H1 (cell line): Measurements from ENCODE around the gene SIT1. TPM values are rescaled to one million over a fixed set of nuclear protein-coding genes. Genes with fewer than 3 reads are reported as not detected.
A peak's percentile ranks its signal among the peaks of the same experiment; 100 is the strongest.

Experiments
- CTCF ChIA-PET: fragments of 300-600 bp; sonication (Branson Sonifier 250); formaldehyde crosslinking; loops from one replicate; lab custom pipeline; 2021; ENCODE audit not compliant: partially characterized antibody; lab: Charles Lee
- POLR2A ChIA-PET: fragments of 300-600 bp; sonication (Branson Sonifier 250); formaldehyde crosslinking; loops from one replicate; lab custom pipeline; 2021; ENCODE audit warnings: inconsistent platforms; ENCODE audit not compliant: partially characterized antibody; lab: Charles Lee
- DNase-seq, 2 experiments: peaks; one replicate each; pipeline versions ENCODE4 v3.0.0 to v3.0.0-alpha.2; 2010 to 2022; ENCODE audit warnings: low spot score in 2 of 2, low read depth in 1 of 2, mixed read lengths in 1 of 2
- FAIRE-seq: peaks from 2 replicates; lab custom pipeline; 2011; peaks lifted over from hg19 to GRCh38; lab: Jason Lieb, UNC
- H2AFZ ChIP-seq: 2 replicates; pipeline ENCODE4 v1.8.1; 2012; ENCODE audit warnings: low read length, inconsistent platforms
- H2AK5ac ChIP-seq: 2 replicates; pipeline ENCODE4 v1.6.1; 2013; ENCODE audit warnings: low read depth, low read length
- H2BK120ac ChIP-seq: replicated peaks from 2 replicates; pipeline ENCODE3; 2013; ENCODE audit warnings: low read depth, low read length, inconsistent platforms
- H2BK12ac ChIP-seq: 2 replicates; pipeline ENCODE4 v1.6.1; 2013; ENCODE audit warnings: low read depth, low read length
- H2BK15ac ChIP-seq: 2 replicates; pipeline ENCODE4 v1.6.1; 2013; ENCODE audit warnings: low read length
- H2BK20ac ChIP-seq: 2 replicates; pipeline ENCODE4 v1.6.1; 2013; ENCODE audit warnings: low read length
- H2BK5ac ChIP-seq: 2 replicates; pipeline ENCODE4 v1.6.1; 2013; ENCODE audit warnings: low read depth, low read length
- H3K14ac ChIP-seq: 2 replicates; pipeline ENCODE4 v1.6.1; 2013; ENCODE audit warnings: inconsistent platforms; ENCODE audit not compliant: insufficient read length
- H3K18ac ChIP-seq: 2 replicates; pipeline ENCODE4 v1.6.1; 2013; ENCODE audit warnings: low read length; ENCODE audit errors: extremely low read depth
- H3K23ac ChIP-seq: 2 replicates; pipeline ENCODE4 v1.6.1; 2013; ENCODE audit warnings: inconsistent platforms; ENCODE audit not compliant: insufficient read length
- H3K23me2 ChIP-seq: 2 replicates; pipeline ENCODE4 v1.6.1; 2013; ENCODE audit warnings: low read depth, low read length
- H3K27ac ChIP-seq: 2 replicates; pipeline ENCODE4 v1.6.1; 2011; ENCODE audit warnings: low read depth, low read length, inconsistent platforms
- H3K27me3 ChIP-seq, 4 experiments: replicated peaks in 1 of 4; 1 replicate in 1 of 4; 2 replicates in 3 of 4; pipeline versions ENCODE4 v1.6.1 to v1.8.1; 2011 to 2013; ENCODE audit warnings: low read length in 3 of 4, mild to moderate bottlenecking in 3 of 4, inconsistent platforms in 2 of 4, mixed read lengths in 2 of 4, moderate library complexity in 1 of 4; ENCODE audit not compliant: control insufficient read depth in 3 of 4, insufficient read depth in 3 of 4; ENCODE audit errors: extremely low read depth in 1 of 4
- H3K36me3 ChIP-seq, 4 experiments: 2 replicates each; pipeline versions ENCODE4 v1.6.1 to v1.8.1; 2011 to 2013; ENCODE audit warnings: mild to moderate bottlenecking in 4 of 4, low read length in 3 of 4, moderate library complexity in 2 of 4, control low read depth in 1 of 4, inconsistent platforms in 1 of 4; ENCODE audit not compliant: insufficient read depth in 4 of 4, control insufficient read depth in 2 of 4
- H3K4ac ChIP-seq: replicated peaks from 2 replicates; pipeline ENCODE3; 2013; ENCODE audit warnings: low read length, low read depth, mixed read lengths, inconsistent platforms; ENCODE audit not compliant: insufficient read length
- H3K4me1 ChIP-seq, 4 experiments: replicated peaks in 1 of 4; 1 replicate in 1 of 4; 2 replicates in 3 of 4; pipeline versions ENCODE4 v1.6.1 to v1.8.1; 2011 to 2013; ENCODE audit warnings: low read length in 3 of 4, inconsistent platforms in 2 of 4, mixed read lengths in 1 of 4; ENCODE audit not compliant: insufficient read depth in 4 of 4, control insufficient read depth in 3 of 4
- H3K4me2 ChIP-seq, 2 experiments: 2 replicates each; pipeline versions ENCODE4 v1.6.1 to v1.8.1; 2011 to 2013; ENCODE audit warnings: low read depth in 2 of 2, low read length in 2 of 2, control low read depth in 1 of 2, inconsistent platforms in 1 of 2, mild to moderate bottlenecking in 1 of 2; ENCODE audit not compliant: insufficient read depth in 1 of 2
- H3K4me3 ChIP-seq, 4 experiments: fragments of 200-600, 300-600 bp in 1 of 4; sonication (generic), shearing (Covaris generic), sonication (Bioruptor Twin) in 1 of 4; 2 replicates each; pipeline versions ENCODE4 v1.5.1 to v1.8.1; 2011 to 2016; ENCODE audit warnings: low read length in 4 of 4, low read depth in 3 of 4, control low read depth in 2 of 4, inconsistent platforms in 2 of 4, mild to moderate bottlenecking in 2 of 4, mixed read lengths in 1 of 4, moderate library complexity in 1 of 4; ENCODE audit not compliant: insufficient read depth in 2 of 4; ENCODE audit errors: extremely low read depth in 1 of 4
- H3K56ac ChIP-seq: replicated peaks from 2 replicates; pipeline ENCODE3; 2013; ENCODE audit warnings: low read depth, mild to moderate bottlenecking, mixed read lengths, low read length, inconsistent platforms; ENCODE audit not compliant: insufficient read length
- H3K79me1 ChIP-seq: 2 replicates; pipeline ENCODE4 v1.6.1; 2013; ENCODE audit warnings: low read depth, low read length, control low read depth
- H3K79me2 ChIP-seq, 2 experiments: 2 replicates each; pipeline versions ENCODE4 v1.6.1 to v1.8.1; 2012 to 2013; ENCODE audit warnings: low read length in 2 of 2, mild to moderate bottlenecking in 2 of 2, inconsistent platforms in 1 of 2; ENCODE audit not compliant: insufficient read depth in 2 of 2, control insufficient read depth in 1 of 2
- H3K9ac ChIP-seq, 4 experiments: replicated peaks in 1 of 4; 1 replicate in 1 of 4; 2 replicates in 3 of 4; pipeline versions ENCODE4 v1.6.1 to v1.8.1; 2011 to 2013; ENCODE audit warnings: low read depth in 3 of 4, low read length in 3 of 4, control low read depth in 2 of 4, mild to moderate bottlenecking in 2 of 4, moderate library complexity in 2 of 4, inconsistent platforms in 1 of 4; ENCODE audit errors: extremely low read depth in 1 of 4
- H3K9me3 ChIP-seq, 2 experiments: 2 replicates each; pipeline versions ENCODE4 v1.6.1 to v1.8.1; 2012 to 2013; ENCODE audit warnings: mild to moderate bottlenecking in 2 of 2, moderate library complexity in 2 of 2, control low read depth in 1 of 2, inconsistent platforms in 1 of 2, low read depth in 1 of 2, low read length in 1 of 2, mixed read lengths in 1 of 2; ENCODE audit not compliant: insufficient read depth in 2 of 2
- H4K20me1 ChIP-seq, 2 experiments: replicated peaks in 1 of 2; 2 replicates each; pipeline versions ENCODE3 to v1.8.1; 2011 to 2013; ENCODE audit warnings: inconsistent platforms in 2 of 2, low read length in 2 of 2, mild to moderate bottlenecking in 1 of 2; ENCODE audit not compliant: insufficient read depth in 2 of 2, control insufficient read depth in 1 of 2
- H4K5ac ChIP-seq: 2 replicates; pipeline ENCODE4 v1.6.1; 2013; ENCODE audit warnings: low read length, low read depth, mixed read lengths, inconsistent platforms; ENCODE audit not compliant: insufficient read length
- H4K8ac ChIP-seq: 2 replicates; pipeline ENCODE4 v1.8.0; 2013; ENCODE audit warnings: mild to moderate bottlenecking, moderate library complexity, low read length, inconsistent platforms; ENCODE audit not compliant: insufficient read depth; ENCODE audit errors: extremely low read depth
- H4K91ac ChIP-seq: replicated peaks from 2 replicates; pipeline ENCODE3; 2013; ENCODE audit warnings: low read length, mixed read lengths, inconsistent platforms; ENCODE audit not compliant: insufficient read length
- ASH2L ChIP-seq: fragments of 200-600, 300-600 bp; sonication (generic); IDR thresholded peaks from one replicate; pipeline ENCODE4 v1.7.1; 2017; ENCODE audit warnings: low read length
- CEBPB ChIP-seq: IDR thresholded peaks from 2 replicates; pipeline ENCODE4 v1.6.1; 2012; ENCODE audit warnings: low read depth, low read length
- EGR1 ChIP-seq: IDR thresholded peaks from 2 replicates; pipeline ENCODE4 v1.6.1; 2011; ENCODE audit warnings: low read depth, low read length, borderline replicate concordance
- NANOG ChIP-seq: IDR thresholded peaks from 2 replicates; pipeline ENCODE4 v1.6.1; 2011; ENCODE audit warnings: low read length, low read depth, mild to moderate bottlenecking, inconsistent platforms; ENCODE audit not compliant: insufficient read depth, poor library complexity, severe bottlenecking
- NRF1 ChIP-seq: IDR thresholded peaks from 2 replicates; pipeline ENCODE4 v1.6.1; 2011; ENCODE audit warnings: mild to moderate bottlenecking, low read depth, low read length, improper control_type of control experiment
- RFX5 ChIP-seq: IDR thresholded peaks from 2 replicates; pipeline ENCODE4 v1.6.1; 2011; ENCODE audit warnings: low read depth, low read length, improper control_type of control experiment, borderline replicate concordance
- SAP30 ChIP-seq: fragments of 300-600 bp; sonication (generic); IDR thresholded peaks from 2 replicates; pipeline ENCODE4 v1.7.1; 2012; ENCODE audit warnings: low read length, moderate library complexity, mild to moderate bottlenecking, inconsistent platforms; ENCODE audit not compliant: insufficient read depth, insufficient replicate concordance
- WGBS, 2 experiments: shearing (Covaris generic) in 1 of 2; methylation state at CpG; one replicate each; pipeline versions ENCODE4 v1.1.6 to v1.1.7; 2013 to 2015; ENCODE audit warnings: low lambda C conversion rate in 2 of 2, mixed read lengths in 2 of 2, inconsistent platforms in 1 of 2, low coverage in 1 of 2, missing lambda C conversion rate in 1 of 2; ENCODE audit not compliant: insufficient replicate concordance in 2 of 2, insufficient coverage in 1 of 2, insufficient read length in 1 of 2; ENCODE audit errors: extremely low coverage in 1 of 2, missing lambda C conversion rate in 1 of 2; 5-methylcytosine and 5-hydroxymethylcytosine counted together
- polyA plus RNA-seq, 7 experiments: library from polyadenylated mRNA; depleted of rRNA in 3 of 7; stranded (reverse) in 5 of 7; unstranded in 2 of 7; fragments of >200 nt in 5 of 7; fragments of 200-250 nt in 2 of 7; gene quantifications; 1 replicate in 5 of 7; 2 replicates in 1 of 7; 4 replicates in 1 of 7; pipeline versions ENCODE4 v1.2.1 to v1.2.3, GENCODE V29; 2011 to 2013; ENCODE audit warnings: missing spikeins in 2 of 7, mixed read lengths in 2 of 7
- total RNA-seq: library from RNA; stranded (reverse); fragmentation: NEBNext Ultra II Directional; extraction: Animal tissue kit (Norgen Biotek cat#: 25700); gene quantifications from 2 replicates; pipeline ENCODE4 v1.2.1, GENCODE V29; 2021
- TF ChIP-seq, protein P1 (sequence below), 3 experiments: IDR thresholded peaks; 1 replicate in 2 of 3; 2 replicates in 1 of 3; pipeline versions ENCODE4 v1.5.1 to v1.6.1; 2011; ENCODE audit warnings: low read length in 3 of 3, mild to moderate bottlenecking in 3 of 3, inconsistent platforms in 2 of 3, low read depth in 1 of 3, moderate library complexity in 1 of 3; ENCODE audit not compliant: insufficient read depth in 1 of 3; ENCODE audit errors: control extremely low read depth in 1 of 3

SIT1 gene
- total and polyA plus RNA-seq, 2 of the 8 experiments (the other 6 are each of a cell fraction or from before 2014, with no cell fraction given), result 8.2 to 12.8 TPM

DNA sequence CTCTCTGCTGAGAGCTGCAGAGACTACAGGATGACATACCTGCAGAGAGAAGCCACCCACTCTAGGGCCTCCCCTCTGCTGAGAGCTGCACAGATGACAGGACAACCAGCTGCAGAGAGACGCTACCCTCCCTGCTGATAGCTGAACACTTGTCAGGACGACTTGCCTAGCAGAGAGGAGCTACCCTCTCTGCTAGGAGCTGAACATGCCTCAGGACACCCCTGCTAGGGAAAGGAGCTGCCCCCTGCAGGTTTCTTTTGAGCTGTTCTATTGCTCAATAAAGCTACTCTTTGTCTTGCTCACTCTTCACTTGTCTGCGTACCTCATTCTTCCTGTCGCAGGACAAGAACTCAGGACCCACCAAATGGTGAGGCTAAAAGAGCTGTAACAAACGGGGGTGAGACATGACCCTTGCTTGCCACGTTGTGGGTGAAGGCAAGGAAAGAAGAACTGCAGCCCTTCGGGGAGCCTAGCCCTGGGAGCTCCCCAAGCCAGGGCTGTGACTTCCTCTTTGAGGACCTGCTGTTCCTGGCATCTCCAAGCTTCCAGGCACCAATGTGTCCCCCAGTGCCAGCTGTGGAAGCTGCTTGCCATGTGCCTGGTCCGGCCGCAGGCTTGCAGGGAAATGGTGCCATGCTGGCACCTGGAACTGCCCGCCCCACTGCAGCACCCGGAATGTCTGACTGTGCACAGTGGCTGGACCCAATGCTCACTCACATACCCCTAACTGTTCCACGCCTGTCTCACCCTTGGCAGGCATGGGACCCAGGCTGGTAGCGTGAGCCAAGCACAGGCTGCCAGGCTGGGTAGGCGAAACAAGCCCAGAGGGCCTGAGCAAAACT is 50.7 kb downstream of the SIT1 start:
- DNase-seq, result peak in 1 of 2 experiments; percentile 51
- TF ChIP-seq, protein P1, sequence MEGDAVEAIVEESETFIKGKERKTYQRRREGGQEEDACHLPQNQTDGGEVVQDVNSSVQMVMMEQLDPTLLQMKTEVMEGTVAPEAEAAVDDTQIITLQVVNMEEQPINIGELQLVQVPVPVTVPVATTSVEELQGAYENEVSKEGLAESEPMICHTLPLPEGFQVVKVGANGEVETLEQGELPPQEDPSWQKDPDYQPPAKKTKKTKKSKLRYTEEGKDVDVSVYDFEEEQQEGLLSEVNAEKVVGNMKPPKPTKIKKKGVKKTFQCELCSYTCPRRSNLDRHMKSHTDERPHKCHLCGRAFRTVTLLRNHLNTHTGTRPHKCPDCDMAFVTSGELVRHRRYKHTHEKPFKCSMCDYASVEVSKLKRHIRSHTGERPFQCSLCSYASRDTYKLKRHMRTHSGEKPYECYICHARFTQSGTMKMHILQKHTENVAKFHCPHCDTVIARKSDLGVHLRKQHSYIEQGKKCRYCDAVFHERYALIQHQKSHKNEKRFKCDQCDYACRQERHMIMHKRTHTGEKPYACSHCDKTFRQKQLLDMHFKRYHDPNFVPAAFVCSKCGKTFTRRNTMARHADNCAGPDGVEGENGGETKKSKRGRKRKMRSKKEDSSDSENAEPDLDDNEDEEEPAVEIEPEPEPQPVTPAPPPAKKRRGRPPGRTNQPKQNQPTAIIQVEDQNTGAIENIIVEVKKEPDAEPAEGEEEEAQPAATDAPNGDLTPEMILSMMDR (IDR thresholded peaks at IDR 0.05; ENCODE audit: control extremely low read depth in 1 of 3, insufficient read depth in 1 of 3, low read depth in 1 of 3, low read length in 3 of 3), result no peak
- TF ChIP-seq NRF1 (no peak), RFX5 (no peak), SAP30 (no peak), ASH2L (no peak), CEBPB (peak; percentile 93), EGR1 (no peak), NANOG (peak; percentile 52)

More for the DNA sequence above, 50.7 kb downstream of the SIT1 start:
- FAIRE-seq, result no peak
- H3K36me3 ChIP-seq, result no peaks in the 10 kb centered on the region
- H3K4ac ChIP-seq, result peak overlapping the region; percentile 5
- H3K4me2 ChIP-seq, result peak overlapping the region in 1 of 2 experiments; percentile 28; a peak in 2 of 4 replicates
- peak overlapping the region; percentile 24; the same call in 1 of the 2 replicates for H3K18ac ChIP-seq
- no peaks in the 10 kb centered on the region for H4K20me1 ChIP-seq
- H2AK5ac ChIP-seq, result no peak overlapping the region
- 78% methylated on average over 14 of the region's 14 CpGs; no CpG with 5 or more reads in 1 of the 2 experiments for WGBS, 2 experiments
- H3K14ac ChIP-seq, result no peak overlapping the region
- H3K79me1 ChIP-seq, result no peaks in the 10 kb centered on the region; the same call in 1 of the 2 replicates
- no peaks in the 10 kb centered on the region for H3K27me3 ChIP-seq
- no peak overlapping the region for H4K5ac ChIP-seq
- peak overlapping the region; percentile 83; the same call in 1 of the 2 replicates for H2BK5ac ChIP-seq
- ChIA-PET CTCF (interaction anchor here (0.9 to 2.5 kb wide), 18 partner anchors 12 to 148 kb away, joined by 3 to 11 read pairs (median 4); no protein-coding TSS in a partner anchor), POLR2A (interaction anchor here (1.2 kb wide), 2 partner anchors 128 to 149 kb away, joined by 3 read pairs; partner anchors contain the start of genes GBA2 and RGP1)
- no peaks in the 10 kb centered on the region for H3K79me2 ChIP-seq
- no peaks in the 10 kb centered on the region; a peak in 1 of 4 replicates for H3K9me3 ChIP-seq
- H3K56ac ChIP-seq, result no peak overlapping the region
- no peak overlapping the region for H3K9ac ChIP-seq
- no peak overlapping the region for H3K23ac ChIP-seq
- H2BK20ac ChIP-seq, result peak overlapping the region; percentile 32; the same call in 1 of the 2 replicates
- H2AFZ ChIP-seq, result no peak overlapping the region
- peak overlapping the region in 2 of 4 experiments; percentile 2 to 10; a peak in 1 of 8 replicates for H3K4me3 ChIP-seq
- H2BK120ac ChIP-seq, result no peak overlapping the region
- peaks cover 8% of the 10 kb centered on the region for H3K23me2 ChIP-seq
- peak overlapping the region; percentile 15 for H4K91ac ChIP-seq
- H4K8ac ChIP-seq, result peak overlapping the region; percentile 35; the same call in 1 of the 2 replicates
- H3K4me1 ChIP-seq, result peaks cover 0 to 15% (median 9%) of the 10 kb centered on the region in 4 experiments; a peak in 6 of 7 replicates
- no peak overlapping the region for H2BK15ac ChIP-seq
- H2BK12ac ChIP-seq, result no peak overlapping the region; the same call in 1 of the 2 replicates
- H3K27ac ChIP-seq, result no peak overlapping the region
